Measurements from ENCODE around the gene GARNL3.

The GARNL3 gene

GRCh38 chr9:127280880-127281660 lies 16.5 kb downstream of the GARNL3 start:
- DNase-seq: no peak

GRCh38 chr9:127281891-127282290 lies 17.3 kb downstream of the GARNL3 start:
- no peak for DNase-seq

- DNase-seq: no peak
Measured at GRCh38 chr9:127282611-127283010, 18.0 kb downstream of the GARNL3 start.

- DNase-seq: no peak
Measured at GRCh38 chr9:127283135-127283534, 18.6 kb downstream of the GARNL3 start.

GRCh38 chr9:127283917-127284497 lies 19.4 kb downstream of the GARNL3 start:
- peak in 1 of 5 experiments; percentile 64 for DNase-seq

GRCh38 chr9:127285965-127286364 lies 21.4 kb downstream of the GARNL3 start:
- DNase-seq: no peak

GRCh38 chr9:127290561-127291065 lies 26.0 kb downstream of the GARNL3 start:
- DNase-seq: no peak

GRCh38 chr9:127291246-127291778 lies 26.7 kb downstream of the GARNL3 start:
- DNase-seq: no peak

GRCh38 chr9:127292415-127292814 lies 27.8 kb downstream of the GARNL3 start:
- no peak for DNase-seq

GRCh38 chr9:127293328-127293727 lies 28.8 kb downstream of the GARNL3 start:
- DNase-seq: no peak

- DNase-seq: peak in 1 of 5 experiments; percentile 76
Measured at GRCh38 chr9:127293767-127294166, 29.2 kb downstream of the GARNL3 start.

- DNase-seq: no peak
Measured at GRCh38 chr9:127295005-127295404, 30.4 kb downstream of the GARNL3 start.

GRCh38 chr9:127300886-127301447 lies 36.4 kb downstream of the GARNL3 start:
- DNase-seq: no peak

- no peak for DNase-seq
Measured at GRCh38 chr9:127303830-127304229, 39.3 kb downstream of the GARNL3 start.

- DNase-seq: no peak
Measured at GRCh38 chr9:127305206-127305837, 40.7 kb downstream of the GARNL3 start.

GRCh38 chr9:127305838-127306226 lies 41.3 kb downstream of the GARNL3 start:
- DNase-seq: no peak

GRCh38 chr9:127307802-127308201 lies 43.2 kb downstream of the GARNL3 start:
- DNase-seq: no peak

- DNase-seq: no peak
Measured at GRCh38 chr9:127308652-127309434, 44.3 kb downstream of the GARNL3 start.

GRCh38 chr9:127309715-127310114 lies 45.1 kb downstream of the GARNL3 start:
- no peak for DNase-seq

GRCh38 chr9:127311239-127311741 lies 46.7 kb downstream of the GARNL3 start:
- DNase-seq: peak in 1 of 5 experiments; percentile 41

GRCh38 chr9:127313042-127313560 lies 48.5 kb downstream of the GARNL3 start:
- DNase-seq: no peak

GRCh38 chr9:127314911-127315310 lies 50.3 kb downstream of the GARNL3 start:
- DNase-seq: no peak

All from T-helper 2 cell (primary cell).